ENCODE results near the gene ABCG1.

- TF ChIP-seq CTCF (IDR thresholded peaks at IDR 0.05) (no peak), EZH2phosphoT487 (IDR thresholded peaks at IDR 0.05) (no peak)
These were observed 93.1 kb downstream of the ABCG1 start for GRCh38 chr21:42311816-42312625.
